VCaP (cell line): ENCODE data around the gene TBX3.

Experiments used
- H3K27ac ChIP-seq: fragments of 450-650 bp; 2 replicates; pipeline ENCODE4 v1.5.1; 2017
- TF ChIP-seq, protein P1 (sequence below): fragments of 450-650 bp; conservative IDR thresholded peaks from 2 replicates; pipeline ENCODE4 v1.5.1; 2017; ENCODE audit warnings: mild to moderate bottlenecking, moderate library complexity

The TBX3 gene

DNA sequence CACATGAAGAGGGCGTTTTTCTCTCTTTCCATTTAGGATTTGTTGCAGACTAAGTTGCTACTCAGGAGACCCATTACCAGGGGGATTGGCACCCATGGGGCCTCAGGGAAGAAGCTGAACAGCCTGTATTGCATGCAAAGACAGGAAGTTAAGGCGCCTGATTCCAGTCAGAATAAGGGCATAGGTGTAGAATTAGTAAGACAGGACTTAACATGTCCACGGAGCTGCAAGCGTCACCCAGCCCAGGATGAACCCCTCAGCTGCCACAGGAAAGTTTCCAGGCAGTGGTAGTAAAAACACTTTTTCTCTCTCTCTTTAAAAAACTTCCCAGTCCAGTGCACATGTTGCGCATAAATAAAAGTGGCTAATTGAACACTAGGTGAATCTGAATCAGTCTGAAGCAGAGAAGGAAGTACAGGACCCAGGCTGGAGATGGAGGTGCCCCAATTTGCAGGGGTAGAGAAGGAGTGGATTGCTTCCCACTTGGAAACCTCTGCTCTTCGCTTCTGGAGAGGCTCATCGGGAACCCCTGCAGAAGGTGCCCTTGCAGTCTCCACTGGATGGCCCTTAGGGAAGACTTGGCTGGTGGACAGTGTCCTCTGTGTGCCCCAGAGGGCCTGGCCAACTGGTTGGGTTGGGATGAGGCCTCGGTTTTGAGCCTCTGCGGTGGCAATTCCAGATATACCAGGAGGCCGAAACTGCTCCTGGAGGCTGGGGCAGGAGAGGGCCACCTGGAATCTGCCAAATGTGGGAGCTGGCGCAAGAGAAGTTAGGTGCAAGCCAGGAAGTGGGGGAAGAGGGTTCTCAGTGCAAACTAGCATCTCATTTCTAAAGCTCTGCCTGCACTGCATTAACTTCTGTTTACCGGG, 10.7 kb upstream of the TBX3 start:
- TF ChIP-seq, protein P1, sequence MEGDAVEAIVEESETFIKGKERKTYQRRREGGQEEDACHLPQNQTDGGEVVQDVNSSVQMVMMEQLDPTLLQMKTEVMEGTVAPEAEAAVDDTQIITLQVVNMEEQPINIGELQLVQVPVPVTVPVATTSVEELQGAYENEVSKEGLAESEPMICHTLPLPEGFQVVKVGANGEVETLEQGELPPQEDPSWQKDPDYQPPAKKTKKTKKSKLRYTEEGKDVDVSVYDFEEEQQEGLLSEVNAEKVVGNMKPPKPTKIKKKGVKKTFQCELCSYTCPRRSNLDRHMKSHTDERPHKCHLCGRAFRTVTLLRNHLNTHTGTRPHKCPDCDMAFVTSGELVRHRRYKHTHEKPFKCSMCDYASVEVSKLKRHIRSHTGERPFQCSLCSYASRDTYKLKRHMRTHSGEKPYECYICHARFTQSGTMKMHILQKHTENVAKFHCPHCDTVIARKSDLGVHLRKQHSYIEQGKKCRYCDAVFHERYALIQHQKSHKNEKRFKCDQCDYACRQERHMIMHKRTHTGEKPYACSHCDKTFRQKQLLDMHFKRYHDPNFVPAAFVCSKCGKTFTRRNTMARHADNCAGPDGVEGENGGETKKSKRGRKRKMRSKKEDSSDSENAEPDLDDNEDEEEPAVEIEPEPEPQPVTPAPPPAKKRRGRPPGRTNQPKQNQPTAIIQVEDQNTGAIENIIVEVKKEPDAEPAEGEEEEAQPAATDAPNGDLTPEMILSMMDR: no peak

DNA sequence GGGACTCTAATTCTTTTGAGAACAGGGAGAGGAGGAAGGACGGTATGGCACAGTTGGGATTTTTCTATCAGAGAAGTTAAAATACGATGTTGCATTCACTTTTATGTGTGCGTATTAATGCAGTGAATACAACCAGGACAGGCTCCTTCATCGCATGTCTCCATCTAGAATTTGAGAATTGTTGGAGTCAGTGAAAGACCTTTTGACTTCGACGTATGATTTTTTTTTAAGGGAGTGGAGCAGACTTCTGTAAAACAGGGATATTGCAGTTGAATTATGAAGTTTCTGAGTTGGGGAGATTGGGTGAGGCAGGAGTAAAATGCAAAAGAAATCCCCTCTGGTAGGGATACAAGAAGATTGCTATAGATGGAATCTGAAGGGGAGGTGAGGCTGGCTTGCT, 9.6 kb upstream of the TBX3 start:
- H3K27ac ChIP-seq: no peak overlapping the region
- TF ChIP-seq, protein P1: no peak

More for the DNA sequence above, 10.7 kb upstream of the TBX3 start:
- H3K27ac ChIP-seq: no peak overlapping the region

DNA sequence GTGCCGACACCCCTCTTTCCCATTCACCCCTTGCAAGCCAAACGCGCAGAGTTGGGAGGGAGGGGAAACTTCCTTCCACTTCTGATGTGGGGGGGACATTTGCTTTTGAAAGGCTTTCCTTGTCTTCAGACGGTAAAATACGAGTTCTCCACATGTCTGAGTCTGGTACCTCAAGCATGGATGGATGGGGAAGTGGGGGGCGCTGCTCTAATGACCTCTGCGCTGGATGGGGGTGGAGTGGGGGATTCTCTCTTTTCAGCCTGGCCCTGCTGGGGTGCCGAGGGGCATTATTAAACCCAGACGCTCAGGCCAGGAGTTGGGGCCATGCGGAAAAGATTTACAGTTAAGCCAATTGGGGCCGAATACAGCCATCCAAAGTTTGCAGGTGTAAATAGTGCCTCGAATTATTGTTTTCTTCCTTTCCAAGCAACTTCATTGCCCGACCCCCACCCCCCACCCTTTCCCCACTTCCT, 9.1 kb upstream of the TBX3 start:
- peak overlapping the region; percentile 11; the same call in 1 of the 2 replicates for H3K27ac ChIP-seq
- TF ChIP-seq, protein P1: no peak

DNA sequence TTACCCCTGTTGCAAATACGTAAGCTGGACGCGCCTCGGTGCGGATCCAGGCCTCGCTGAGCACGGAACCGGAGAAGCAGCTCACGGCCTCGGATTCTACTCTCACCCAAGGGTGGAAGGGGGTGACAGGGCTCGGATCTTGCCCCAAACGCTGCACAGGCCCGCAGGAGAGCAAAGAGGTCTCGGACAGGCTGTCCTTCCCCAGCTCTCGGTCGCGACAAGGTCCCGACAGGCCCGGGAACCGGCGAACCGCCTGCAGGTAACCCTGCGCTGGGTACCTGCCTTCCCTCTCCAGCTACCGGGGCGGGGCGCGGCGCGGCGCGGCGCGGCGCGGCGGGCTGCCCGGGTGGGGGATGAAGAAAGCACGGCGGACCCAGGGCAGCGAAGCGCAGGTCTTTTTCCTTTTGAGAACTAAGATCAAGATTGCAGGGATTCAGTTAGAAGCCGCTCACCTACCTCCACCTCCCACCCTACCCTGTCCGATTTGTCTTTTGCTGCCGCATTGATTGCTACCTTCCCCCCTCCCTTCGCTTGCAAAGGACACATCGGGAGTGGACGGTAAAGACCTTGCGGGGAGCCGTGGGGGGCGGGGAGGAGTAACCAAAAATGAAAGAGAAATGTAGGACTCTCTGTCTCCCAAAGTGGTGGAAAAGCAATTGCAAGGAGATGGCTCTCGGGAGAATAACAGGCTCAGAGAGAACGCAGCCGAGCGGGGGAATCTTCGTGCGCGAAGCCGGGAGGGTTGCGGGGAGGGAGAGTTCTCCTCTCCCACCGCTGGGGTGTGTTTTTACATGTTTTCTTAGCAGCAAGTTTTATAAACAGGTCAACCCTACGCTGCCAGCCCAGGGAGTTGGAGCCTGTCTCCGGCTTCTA, 8.4 kb upstream of the TBX3 start:
- peak overlapping the region; percentile 11; the same call in 1 of the 2 replicates for H3K27ac ChIP-seq
- TF ChIP-seq, protein P1: peak; percentile 17; the same call in 1 of the 2 replicates

DNA sequence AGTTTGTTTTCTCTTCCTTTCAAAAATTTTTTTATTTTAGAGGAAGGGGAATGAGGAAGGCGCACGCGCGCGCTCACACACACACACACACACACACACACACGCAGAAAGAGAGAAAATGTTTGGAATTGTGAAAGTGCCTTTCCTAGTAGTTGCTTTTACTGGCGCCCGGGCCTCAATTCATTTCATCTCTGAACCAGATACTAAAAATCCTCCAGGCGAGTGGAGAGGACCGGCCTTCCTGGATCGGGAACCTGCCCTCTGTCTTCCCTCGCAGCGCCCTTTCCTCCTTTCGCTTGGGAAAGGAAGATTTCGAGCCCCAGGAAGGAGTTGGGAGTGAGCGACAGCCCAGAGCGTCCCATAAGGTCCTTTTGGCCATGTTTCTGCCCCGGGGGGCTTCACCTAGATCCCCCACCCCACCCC, 7.8 kb upstream of the TBX3 start:
- TF ChIP-seq, protein P1: no peak
- no peak overlapping the region for H3K27ac ChIP-seq

DNA sequence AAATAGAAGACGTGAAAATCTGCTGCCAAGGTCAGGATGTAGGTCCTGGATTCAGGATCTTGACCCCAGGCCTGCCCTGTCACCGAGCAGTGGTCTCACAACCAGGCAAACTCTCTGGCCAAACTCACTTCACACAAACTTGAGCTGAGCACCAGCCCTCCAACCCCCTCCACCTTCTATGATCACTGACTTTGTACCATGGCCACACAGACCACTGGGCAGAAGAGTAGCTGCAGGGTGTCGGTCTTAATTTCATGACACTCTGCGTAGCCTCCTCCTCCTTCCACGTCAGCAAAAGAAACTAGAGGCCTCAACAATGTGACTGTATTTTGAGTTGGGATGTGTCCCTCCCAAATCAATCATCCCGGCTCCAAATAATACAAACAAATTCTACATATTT, 7.2 kb upstream of the TBX3 start:
- TF ChIP-seq, protein P1: no peak

More for the DNA sequence above, 7.2 kb upstream of the TBX3 start:
- no peak overlapping the region for H3K27ac ChIP-seq
